GM10266 (cell line): ENCODE measurements around the gene INPP5A.
"Not testable (repeated sequence)": the region's sequence is repeated elsewhere in the genome, so short reads cannot be mapped to it uniquely, and the experiment has no call there.

ENCODE experiments used
- DNase-seq: peaks from one replicate; pipeline ENCODE4 v3.0.0; 2012; ENCODE audit errors: extremely low spot score
- CTCF ChIP-seq: IDR thresholded peaks from 2 replicates; pipeline ENCODE4 v1.5.1; 2012; ENCODE audit warnings: mild to moderate bottlenecking, low read depth; ENCODE audit not compliant: control insufficient read depth, insufficient read depth; ENCODE audit errors: missing control alignments

Gene INPP5A

GRCh38 chr10:132790934-132791829 lies 253.6 kb downstream of the INPP5A start:
- no peak for TF ChIP-seq CTCF
- DNase-seq, result no peak

DNA sequence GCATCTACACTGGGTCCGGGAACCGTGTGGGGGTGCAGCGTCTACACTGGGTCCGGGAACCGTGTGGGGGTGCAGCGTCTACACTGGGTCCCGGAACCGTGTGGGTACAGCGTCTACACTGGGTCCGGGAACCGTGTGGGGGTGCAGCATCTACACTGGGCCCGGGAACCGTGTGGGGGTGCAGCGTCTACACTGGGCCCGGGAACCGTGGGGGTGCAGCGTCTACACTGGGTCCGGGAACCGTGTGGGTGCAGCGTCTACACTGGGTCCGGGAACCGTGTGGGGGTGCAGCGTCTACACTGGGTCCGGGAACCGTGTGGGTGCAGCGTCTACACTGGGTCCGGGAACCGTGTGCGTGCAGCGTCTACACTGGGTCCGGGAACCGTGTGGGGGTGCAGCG lies 254.5 kb downstream of the INPP5A start:
- DNase-seq, result not testable (repeated sequence)

- no peak for TF ChIP-seq CTCF
- no peak for DNase-seq
Measured at GRCh38 chr10:132792796-132793195, 255.2 kb downstream of the INPP5A start.

- no peak for TF ChIP-seq CTCF
- DNase-seq, result no peak
Measured at GRCh38 chr10:132793213-132793612, 255.6 kb downstream of the INPP5A start.

- peak; percentile 4 for TF ChIP-seq CTCF
- no peak for DNase-seq
Measured at GRCh38 chr10:132793871-132794849, 256.6 kb downstream of the INPP5A start.

- no peak for TF ChIP-seq CTCF
- DNase-seq, result no peak
Measured at GRCh38 chr10:132796846-132797245, 259.3 kb downstream of the INPP5A start.

DNA sequence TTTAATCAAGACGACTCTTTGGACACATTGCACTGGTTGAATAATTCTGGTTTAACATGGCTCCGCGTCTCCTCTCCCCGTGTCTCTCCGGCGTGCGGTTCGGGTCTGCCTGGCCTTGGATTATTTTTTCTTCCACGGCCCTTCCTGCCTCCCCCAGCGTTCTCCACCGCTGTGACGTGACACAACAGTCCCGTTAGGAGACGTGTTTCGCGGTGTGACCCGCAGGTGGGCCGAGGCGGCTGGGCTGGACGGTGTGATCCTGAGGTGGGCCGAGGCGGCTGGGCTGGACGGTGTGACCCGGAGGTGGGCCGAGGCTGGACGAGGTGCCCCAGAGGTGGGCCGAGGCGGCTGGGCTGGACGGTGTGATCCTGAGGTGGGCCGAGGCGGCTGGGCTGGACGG lies 260.4 kb downstream of the INPP5A start:
- not testable (repeated sequence) for DNase-seq

GRCh38 chr10:132798403-132798802 lies 260.8 kb downstream of the INPP5A start:
- no peak for TF ChIP-seq CTCF
- DNase-seq, result no peak
